ENCODE measurements around the gene CERS5.
A peak's percentile ranks its signal among the peaks of the same experiment; 100 is the strongest.

- peak; percentile 70 for TF ChIP-seq CTCF (IDR thresholded peaks at IDR 0.05; ENCODE audit: insufficient read depth, low read length, poor library complexity, severe bottlenecking)
- no peak for TF ChIP-seq EZH2phosphoT487 (conservative IDR thresholded peaks at IDR 0.05; ENCODE audit: low read length)
Observed at GRCh38 chr12:50084775-50085614, 82.2 kb downstream of the CERS5 start, which contains the start of gene SMARCD1.

Measured in SU-DHL-6 (cell line).